ENCODE measurements around the gene HERC2.

GRCh38 chr15:28127036-28127435 is 194.9 kb downstream of the HERC2 start:
- TF ChIP-seq POLR2A (IDR thresholded peaks at IDR 0.05) (no peak), EP300 (IDR thresholded peaks at IDR 0.05) (no peak), POLR2AphosphoS5 (IDR thresholded peaks at IDR 0.05) (no peak)
- TF ChIP-seq, protein P1, sequence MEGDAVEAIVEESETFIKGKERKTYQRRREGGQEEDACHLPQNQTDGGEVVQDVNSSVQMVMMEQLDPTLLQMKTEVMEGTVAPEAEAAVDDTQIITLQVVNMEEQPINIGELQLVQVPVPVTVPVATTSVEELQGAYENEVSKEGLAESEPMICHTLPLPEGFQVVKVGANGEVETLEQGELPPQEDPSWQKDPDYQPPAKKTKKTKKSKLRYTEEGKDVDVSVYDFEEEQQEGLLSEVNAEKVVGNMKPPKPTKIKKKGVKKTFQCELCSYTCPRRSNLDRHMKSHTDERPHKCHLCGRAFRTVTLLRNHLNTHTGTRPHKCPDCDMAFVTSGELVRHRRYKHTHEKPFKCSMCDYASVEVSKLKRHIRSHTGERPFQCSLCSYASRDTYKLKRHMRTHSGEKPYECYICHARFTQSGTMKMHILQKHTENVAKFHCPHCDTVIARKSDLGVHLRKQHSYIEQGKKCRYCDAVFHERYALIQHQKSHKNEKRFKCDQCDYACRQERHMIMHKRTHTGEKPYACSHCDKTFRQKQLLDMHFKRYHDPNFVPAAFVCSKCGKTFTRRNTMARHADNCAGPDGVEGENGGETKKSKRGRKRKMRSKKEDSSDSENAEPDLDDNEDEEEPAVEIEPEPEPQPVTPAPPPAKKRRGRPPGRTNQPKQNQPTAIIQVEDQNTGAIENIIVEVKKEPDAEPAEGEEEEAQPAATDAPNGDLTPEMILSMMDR (IDR thresholded peaks at IDR 0.05), result no peak

Data from sigmoid colon (tissue), 4 donors.